AG10803 (cell line): ENCODE measurements around the gene IER3.

ENCODE experiments used
- DNase-seq: peaks from one replicate; pipeline ENCODE4 v3.0.0; 2010; ENCODE audit warnings: low read depth
- H3K4me3 ChIP-seq: 2 replicates; pipeline ENCODE4 v1.5.1; 2011; ENCODE audit warnings: mild to moderate bottlenecking, low read length, control low read depth
- TF ChIP-seq, protein P1 (sequence below): conservative IDR thresholded peaks from 2 replicates; pipeline ENCODE4 v1.5.1; 2011; ENCODE audit warnings: mild to moderate bottlenecking, low read length, control low read depth, inconsistent platforms

The IER3 gene

GRCh38 chr6:30703821-30704220, 40.5 kb downstream of the IER3 start:
- no peak for DNase-seq
- no peak overlapping the region for H3K4me3 ChIP-seq
- TF ChIP-seq, protein P1, sequence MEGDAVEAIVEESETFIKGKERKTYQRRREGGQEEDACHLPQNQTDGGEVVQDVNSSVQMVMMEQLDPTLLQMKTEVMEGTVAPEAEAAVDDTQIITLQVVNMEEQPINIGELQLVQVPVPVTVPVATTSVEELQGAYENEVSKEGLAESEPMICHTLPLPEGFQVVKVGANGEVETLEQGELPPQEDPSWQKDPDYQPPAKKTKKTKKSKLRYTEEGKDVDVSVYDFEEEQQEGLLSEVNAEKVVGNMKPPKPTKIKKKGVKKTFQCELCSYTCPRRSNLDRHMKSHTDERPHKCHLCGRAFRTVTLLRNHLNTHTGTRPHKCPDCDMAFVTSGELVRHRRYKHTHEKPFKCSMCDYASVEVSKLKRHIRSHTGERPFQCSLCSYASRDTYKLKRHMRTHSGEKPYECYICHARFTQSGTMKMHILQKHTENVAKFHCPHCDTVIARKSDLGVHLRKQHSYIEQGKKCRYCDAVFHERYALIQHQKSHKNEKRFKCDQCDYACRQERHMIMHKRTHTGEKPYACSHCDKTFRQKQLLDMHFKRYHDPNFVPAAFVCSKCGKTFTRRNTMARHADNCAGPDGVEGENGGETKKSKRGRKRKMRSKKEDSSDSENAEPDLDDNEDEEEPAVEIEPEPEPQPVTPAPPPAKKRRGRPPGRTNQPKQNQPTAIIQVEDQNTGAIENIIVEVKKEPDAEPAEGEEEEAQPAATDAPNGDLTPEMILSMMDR, result no peak

GRCh38 chr6:30703011-30703410, 41.3 kb downstream of the IER3 start:
- H3K4me3 ChIP-seq, result no peak overlapping the region
- TF ChIP-seq, protein P1, result no peak
- no peak for DNase-seq

GRCh38 chr6:30700340-30700739, 44.0 kb downstream of the IER3 start:
- TF ChIP-seq, protein P1, result no peak
- no peak overlapping the region for H3K4me3 ChIP-seq
- DNase-seq, result no peak

DNA sequence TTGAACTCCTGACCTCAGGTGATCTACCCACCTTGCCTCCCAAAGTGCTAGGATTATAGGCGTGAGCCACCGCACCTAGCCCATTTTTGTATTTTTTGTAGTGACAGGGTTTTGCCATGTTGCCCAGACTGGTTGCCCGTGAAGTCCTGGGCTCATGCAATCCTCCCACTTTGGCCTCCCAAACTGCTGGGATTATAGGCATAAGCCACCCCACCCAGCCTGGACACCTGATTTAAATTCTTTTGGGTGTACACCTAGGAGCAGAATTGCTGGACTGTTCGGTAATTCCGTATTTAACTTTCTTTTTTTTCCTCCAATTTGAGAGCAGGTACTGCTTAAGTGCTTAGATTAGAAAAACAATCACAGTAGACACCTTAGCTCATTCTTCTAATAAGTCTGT, 47.9 kb downstream of the IER3 start:
- TF ChIP-seq, protein P1, result no peak
- no peak for DNase-seq
- no peak overlapping the region for H3K4me3 ChIP-seq
